Keratinocyte (primary cell): ENCODE results near the gene BAHCC1. TPM values are rescaled to one million over a fixed set of nuclear protein-coding genes. Genes with fewer than 3 reads are reported as not detected.

Experiments
- DNase-seq: peaks from one replicate; pipeline ENCODE4 v3.0.0-alpha.2; 2011; ENCODE audit warnings: low read depth, missing footprints, low spot score
- FAIRE-seq: peaks from 2 replicates; lab custom pipeline; 2011; peaks lifted over from hg19 to GRCh38; lab: Jason Lieb, UNC
- H2AFZ ChIP-seq: 2 replicates; pipeline ENCODE4 v1.6.0; 2012; ENCODE audit warnings: low read length, control low read depth, inconsistent platforms; ENCODE audit not compliant: control insufficient read depth
- H3K27ac ChIP-seq: 2 replicates; pipeline ENCODE4 v1.5.1; 2011; ENCODE audit warnings: low read length; ENCODE audit not compliant: control insufficient read depth, insufficient read depth
- H3K27me3 ChIP-seq: 3 replicates; pipeline ENCODE4 v1.6.0; 2011; ENCODE audit warnings: low read length; ENCODE audit not compliant: control insufficient read depth, insufficient read depth; ENCODE audit errors: extremely low read depth
- H3K36me3 ChIP-seq, 2 experiments: 2 replicates in 1 of 2; 3 replicates in 1 of 2; pipeline ENCODE4 v1.5.1; 2011; ENCODE audit warnings: low read length in 2 of 2, mild to moderate bottlenecking in 1 of 2; ENCODE audit not compliant: control insufficient read depth in 2 of 2, insufficient read depth in 2 of 2; ENCODE audit errors: extremely low read depth in 1 of 2
- H3K4me1 ChIP-seq: 3 replicates; pipeline ENCODE4 v1.5.1; 2011; ENCODE audit warnings: low read length; ENCODE audit not compliant: control insufficient read depth, insufficient read depth; ENCODE audit errors: extremely low read depth
- H3K4me2 ChIP-seq: 3 replicates; pipeline ENCODE4 v1.6.0; 2011; ENCODE audit warnings: low read depth, low read length; ENCODE audit not compliant: control insufficient read depth, insufficient read depth; ENCODE audit errors: extremely low read depth
- H3K4me3 ChIP-seq, 3 experiments: fragments of 200-600 bp in 1 of 3; sonication (generic) in 1 of 3; 2 replicates in 2 of 3; 3 replicates in 1 of 3; pipeline ENCODE4 v1.5.1; 2011 to 2016; ENCODE audit warnings: low read length in 3 of 3, mild to moderate bottlenecking in 3 of 3, control low read depth in 2 of 3, inconsistent platforms in 1 of 3, low read depth in 1 of 3, mixed read lengths in 1 of 3, mixed run types in 1 of 3, moderate library complexity in 1 of 3; ENCODE audit not compliant: control insufficient read depth in 2 of 3, insufficient read depth in 2 of 3; ENCODE audit errors: extremely low read depth in 1 of 3
- H3K79me2 ChIP-seq: 2 replicates; pipeline ENCODE4 v1.6.0; 2012; ENCODE audit warnings: low read length; ENCODE audit not compliant: control insufficient read depth, insufficient read depth
- H3K9ac ChIP-seq: 3 replicates; pipeline ENCODE4 v1.6.0; 2011; ENCODE audit warnings: low read length; ENCODE audit not compliant: control insufficient read depth, insufficient read depth; ENCODE audit errors: extremely low read depth
- H3K9me1 ChIP-seq: 3 replicates; pipeline ENCODE4 v1.6.0; 2011; ENCODE audit warnings: low read length; ENCODE audit not compliant: control insufficient read depth, insufficient read depth; ENCODE audit errors: extremely low read depth
- H3K9me3 ChIP-seq: 2 replicates; pipeline ENCODE4 v1.5.1; 2012; ENCODE audit warnings: low read depth, low read length; ENCODE audit not compliant: control insufficient read depth
- H4K20me1 ChIP-seq: 3 replicates; pipeline ENCODE4 v1.6.0; 2011; ENCODE audit warnings: low read length; ENCODE audit not compliant: control insufficient read depth, insufficient read depth; ENCODE audit errors: extremely low read depth
- CTCF ChIP-seq, 3 experiments: IDR thresholded peaks in 1 of 3; conservative IDR thresholded peaks in 1 of 3; optimal IDR thresholded peaks in 1 of 3; 2 replicates in 2 of 3; 3 replicates in 1 of 3; pipeline versions ENCODE3 to v1.5.1; 2011; ENCODE audit warnings: low read length in 3 of 3, mild to moderate bottlenecking in 3 of 3, moderate library complexity in 2 of 3, control low read depth in 1 of 3, inconsistent platforms in 1 of 3; ENCODE audit not compliant: insufficient read depth in 2 of 3; ENCODE audit errors: extremely low read depth in 1 of 3
- EZH2 ChIP-seq: IDR thresholded peaks from one replicate; pipeline ENCODE4 v1.6.1; 2012; ENCODE audit warnings: inconsistent platforms, mild to moderate bottlenecking, low read length, moderate library complexity
- dilution Hi-C: fragments of 300-500 bp; cut with MboI; formaldehyde crosslinking; loops from one replicate; pipeline ENCODE4 v1.7.0; 2020; ENCODE audit warnings: low sequenced_read_pairs; ENCODE audit not compliant: extremely low pct_ligation_motif_present
- polyA plus RNA-seq, 5 experiments: library from polyadenylated mRNA; depleted of rRNA in 3 of 5; stranded (reverse) in 3 of 5; stranded (forward) in 1 of 5; unstranded in 1 of 5; fragments of >200 nt; gene quantifications; 1 replicate in 1 of 5; 2 replicates in 3 of 5; 3 replicates in 1 of 5; pipeline versions ENCODE4 v1.2.1 to v1.2.3, GENCODE V29; 2011 to 2012; ENCODE audit warnings: missing spikeins in 2 of 5, low read depth in 1 of 5, low replicate concordance in 1 of 5

BAHCC1 gene
- polyA plus RNA-seq, 1 donor (not counting 4 experiments of a cell fraction or from before 2014, with no cell fraction given) = 0.52 TPM

- Histone ChIP-seq H4K20me1 (no peaks in the 10 kb centered on the region), H3K27me3 (no peaks in the 10 kb centered on the region), H3K4me1 (peaks cover 31% of the 10 kb centered on the region), H3K79me2 (peaks cover 27% of the 10 kb centered on the region), H3K4me3 (no peak overlapping the region), H2AFZ (peak overlapping the region; percentile 51), H3K27ac (peak overlapping the region; percentile 44), H3K9ac (peak overlapping the region; percentile 48), H3K9me1 (no peaks in the 10 kb centered on the region), H3K4me2 (peak overlapping the region; percentile 69), H3K36me3 (no peaks in the 10 kb centered on the region), H3K9me3 (no peaks in the 10 kb centered on the region)
- DNase-seq (no peak), FAIRE-seq (no peak)
- dilution Hi-C loops = no loop called here
- TF ChIP-seq CTCF (optimal IDR thresholded peaks at IDR 0.05 in 1 of 3, IDR thresholded peaks at IDR 0.05 in 1 of 3, conservative IDR thresholded peaks at IDR 0.05 in 1 of 3; ENCODE audit: extremely low read depth in 1 of 3, insufficient read depth in 2 of 3, low read length in 3 of 3) = no peak
- no peak for TF ChIP-seq EZH2
These were observed 808 bp upstream of the BAHCC1 start for GRCh38 chr17:81394377-81394920.

GRCh38 chr17:81395600-81396277 lies 482 bp downstream of the BAHCC1 start:
- Histone ChIP-seq H3K27me3 (no peaks in the 10 kb centered on the region), H3K36me3 (no peaks in the 10 kb centered on the region), H3K9me3 (no peaks in the 10 kb centered on the region), H3K27ac (peak overlapping the region; percentile 82), H3K9me1 (no peaks in the 10 kb centered on the region), H3K4me2 (peak overlapping the region; percentile 95), H4K20me1 (no peaks in the 10 kb centered on the region), H3K4me1 (peaks cover 34% of the 10 kb centered on the region), H3K4me3 (peak overlapping the region; percentile 63 to 81 (median 77)), H3K79me2 (peaks cover 36% of the 10 kb centered on the region), H2AFZ (no peak overlapping the region), H3K9ac (peak overlapping the region; percentile 89)
- TF ChIP-seq EZH2 = no peak
- TF ChIP-seq CTCF (optimal IDR thresholded peaks at IDR 0.05 in 1 of 3, IDR thresholded peaks at IDR 0.05 in 1 of 3, conservative IDR thresholded peaks at IDR 0.05 in 1 of 3; ENCODE audit: extremely low read depth in 1 of 3, insufficient read depth in 2 of 3, low read length in 3 of 3) = no peak
- dilution Hi-C loops = no loop called here
- DNase-seq (no peak), FAIRE-seq (no peak)
